CD4-positive, alpha-beta T cell treated with Interleukin-17A for 4 hours (primary cell): ENCODE data around the gene PRRC2B.
A peak's percentile ranks its signal among the peaks of the same experiment; 100 is the strongest.
"Not testable (repeated sequence)": the region's sequence is repeated elsewhere in the genome, so short reads cannot be mapped to it uniquely, and the experiment has no call there.

ENCODE experiments used
- DNase-seq: peaks from one replicate; pipeline ENCODE4 v3.0.0-alpha.2; 2020; ENCODE audit warnings: mixed read lengths

Gene PRRC2B

DNA sequence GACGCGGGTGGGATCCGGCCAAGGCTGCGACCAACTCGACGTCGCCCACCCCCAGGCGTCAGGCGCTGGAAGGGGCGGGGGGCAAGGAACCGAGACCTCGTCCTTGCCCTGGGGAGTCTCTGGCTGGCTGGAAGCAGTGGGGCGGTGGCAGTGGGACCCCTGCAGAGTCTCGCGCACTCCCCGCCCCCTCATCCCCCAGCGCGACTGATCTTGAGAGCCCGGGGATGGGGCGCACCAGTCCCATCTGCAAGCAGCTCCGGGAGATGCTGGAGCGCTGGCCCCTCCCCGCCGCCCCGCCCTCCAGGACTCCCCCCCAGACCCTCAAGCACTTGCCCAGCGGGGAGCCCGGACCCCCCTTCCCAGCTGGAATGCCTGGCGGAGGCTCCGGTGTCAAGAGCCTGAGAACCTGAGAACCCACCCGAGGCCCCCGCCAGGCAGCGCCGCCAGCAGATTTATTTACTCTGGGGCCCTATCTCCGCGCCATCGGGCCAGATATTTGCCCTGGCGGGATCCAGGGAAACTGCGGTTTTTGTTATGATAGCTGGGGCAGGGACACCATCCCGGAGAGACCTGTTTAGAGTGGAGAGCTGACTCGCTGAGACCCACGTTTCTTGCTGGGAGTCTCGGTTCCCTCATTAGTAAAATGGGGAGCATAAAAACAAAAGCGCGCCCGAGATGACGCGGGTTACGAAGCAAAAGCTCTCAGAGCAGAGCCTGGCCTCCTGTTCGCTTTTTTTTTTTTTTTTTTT lies 152.6 kb downstream of the PRRC2B start:
- DNase-seq = peak; percentile 24

DNA sequence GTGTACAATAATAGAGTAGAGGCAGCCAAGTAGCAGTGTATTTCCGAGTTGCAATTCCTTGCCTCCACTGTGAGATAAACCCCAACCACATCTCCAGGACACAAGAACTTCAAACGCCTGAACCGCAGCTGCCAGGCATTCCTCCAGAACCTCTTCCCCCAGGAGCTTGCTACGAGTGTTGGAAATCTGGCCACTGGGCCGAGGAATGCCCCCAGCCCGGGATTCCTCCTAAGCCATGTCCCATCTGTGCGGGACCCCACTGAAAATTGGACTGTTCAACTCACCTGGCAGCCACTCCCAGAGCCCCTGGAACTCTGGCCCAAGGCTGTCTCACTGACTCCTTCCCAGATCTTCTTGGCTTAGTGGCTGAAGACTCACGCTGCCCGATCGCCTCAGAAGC lies 155.3 kb downstream of the PRRC2B start:
- DNase-seq = not testable (repeated sequence)
